ENCODE results near the gene LVRN. TPM values are rescaled to one million over a fixed set of nuclear protein-coding genes. Genes with fewer than 3 reads are reported as not detected.
"Not testable (repeated sequence)": the region's sequence is repeated elsewhere in the genome, so short reads cannot be mapped to it uniquely, and the experiment has no call there.

LVRN gene, protein sequence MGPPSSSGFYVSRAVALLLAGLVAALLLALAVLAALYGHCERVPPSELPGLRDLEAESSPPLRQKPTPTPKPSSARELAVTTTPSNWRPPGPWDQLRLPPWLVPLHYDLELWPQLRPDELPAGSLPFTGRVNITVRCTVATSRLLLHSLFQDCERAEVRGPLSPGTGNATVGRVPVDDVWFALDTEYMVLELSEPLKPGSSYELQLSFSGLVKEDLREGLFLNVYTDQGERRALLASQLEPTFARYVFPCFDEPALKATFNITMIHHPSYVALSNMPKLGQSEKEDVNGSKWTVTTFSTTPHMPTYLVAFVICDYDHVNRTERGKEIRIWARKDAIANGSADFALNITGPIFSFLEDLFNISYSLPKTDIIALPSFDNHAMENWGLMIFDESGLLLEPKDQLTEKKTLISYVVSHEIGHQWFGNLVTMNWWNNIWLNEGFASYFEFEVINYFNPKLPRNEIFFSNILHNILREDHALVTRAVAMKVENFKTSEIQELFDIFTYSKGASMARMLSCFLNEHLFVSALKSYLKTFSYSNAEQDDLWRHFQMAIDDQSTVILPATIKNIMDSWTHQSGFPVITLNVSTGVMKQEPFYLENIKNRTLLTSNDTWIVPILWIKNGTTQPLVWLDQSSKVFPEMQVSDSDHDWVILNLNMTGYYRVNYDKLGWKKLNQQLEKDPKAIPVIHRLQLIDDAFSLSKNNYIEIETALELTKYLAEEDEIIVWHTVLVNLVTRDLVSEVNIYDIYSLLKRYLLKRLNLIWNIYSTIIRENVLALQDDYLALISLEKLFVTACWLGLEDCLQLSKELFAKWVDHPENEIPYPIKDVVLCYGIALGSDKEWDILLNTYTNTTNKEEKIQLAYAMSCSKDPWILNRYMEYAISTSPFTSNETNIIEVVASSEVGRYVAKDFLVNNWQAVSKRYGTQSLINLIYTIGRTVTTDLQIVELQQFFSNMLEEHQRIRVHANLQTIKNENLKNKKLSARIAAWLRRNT
- 0.58 TPM in 1 of 2 replicates, not detected in the other for total RNA-seq

DNA sequence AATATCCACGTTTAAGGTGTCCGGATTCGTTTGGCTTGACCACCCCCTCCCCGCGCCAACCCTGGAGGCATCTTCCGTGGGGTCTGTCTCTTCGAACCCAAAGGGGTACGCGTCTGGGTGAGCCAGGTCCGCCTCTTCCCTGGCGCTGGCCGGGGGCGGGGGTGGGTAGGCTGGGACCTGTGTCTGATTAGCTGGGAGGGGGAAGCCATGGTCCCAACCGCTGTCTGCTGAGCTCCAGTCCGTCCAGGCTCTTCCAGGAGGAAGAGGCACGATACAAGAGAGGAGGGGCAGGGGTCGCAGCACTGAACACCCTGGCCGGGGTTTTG lies at the start of gene LVRN:
Gene LVRN (plus strand): TSS at position 237 of the 326 bp plus-strand sequence. CDS start 143 bp downstream, outside the sequence.
- no peak for DNase-seq (ENCODE audit: low read depth)
- TF ChIP-seq, protein P1, sequence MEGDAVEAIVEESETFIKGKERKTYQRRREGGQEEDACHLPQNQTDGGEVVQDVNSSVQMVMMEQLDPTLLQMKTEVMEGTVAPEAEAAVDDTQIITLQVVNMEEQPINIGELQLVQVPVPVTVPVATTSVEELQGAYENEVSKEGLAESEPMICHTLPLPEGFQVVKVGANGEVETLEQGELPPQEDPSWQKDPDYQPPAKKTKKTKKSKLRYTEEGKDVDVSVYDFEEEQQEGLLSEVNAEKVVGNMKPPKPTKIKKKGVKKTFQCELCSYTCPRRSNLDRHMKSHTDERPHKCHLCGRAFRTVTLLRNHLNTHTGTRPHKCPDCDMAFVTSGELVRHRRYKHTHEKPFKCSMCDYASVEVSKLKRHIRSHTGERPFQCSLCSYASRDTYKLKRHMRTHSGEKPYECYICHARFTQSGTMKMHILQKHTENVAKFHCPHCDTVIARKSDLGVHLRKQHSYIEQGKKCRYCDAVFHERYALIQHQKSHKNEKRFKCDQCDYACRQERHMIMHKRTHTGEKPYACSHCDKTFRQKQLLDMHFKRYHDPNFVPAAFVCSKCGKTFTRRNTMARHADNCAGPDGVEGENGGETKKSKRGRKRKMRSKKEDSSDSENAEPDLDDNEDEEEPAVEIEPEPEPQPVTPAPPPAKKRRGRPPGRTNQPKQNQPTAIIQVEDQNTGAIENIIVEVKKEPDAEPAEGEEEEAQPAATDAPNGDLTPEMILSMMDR (conservative IDR thresholded peaks at IDR 0.05; ENCODE audit: low read depth, low read length): no peak
- peak within 1 kb of the TSS; percentile 45 for H3K4me3 ChIP-seq (ENCODE audit: low read depth, low read length)

DNA sequence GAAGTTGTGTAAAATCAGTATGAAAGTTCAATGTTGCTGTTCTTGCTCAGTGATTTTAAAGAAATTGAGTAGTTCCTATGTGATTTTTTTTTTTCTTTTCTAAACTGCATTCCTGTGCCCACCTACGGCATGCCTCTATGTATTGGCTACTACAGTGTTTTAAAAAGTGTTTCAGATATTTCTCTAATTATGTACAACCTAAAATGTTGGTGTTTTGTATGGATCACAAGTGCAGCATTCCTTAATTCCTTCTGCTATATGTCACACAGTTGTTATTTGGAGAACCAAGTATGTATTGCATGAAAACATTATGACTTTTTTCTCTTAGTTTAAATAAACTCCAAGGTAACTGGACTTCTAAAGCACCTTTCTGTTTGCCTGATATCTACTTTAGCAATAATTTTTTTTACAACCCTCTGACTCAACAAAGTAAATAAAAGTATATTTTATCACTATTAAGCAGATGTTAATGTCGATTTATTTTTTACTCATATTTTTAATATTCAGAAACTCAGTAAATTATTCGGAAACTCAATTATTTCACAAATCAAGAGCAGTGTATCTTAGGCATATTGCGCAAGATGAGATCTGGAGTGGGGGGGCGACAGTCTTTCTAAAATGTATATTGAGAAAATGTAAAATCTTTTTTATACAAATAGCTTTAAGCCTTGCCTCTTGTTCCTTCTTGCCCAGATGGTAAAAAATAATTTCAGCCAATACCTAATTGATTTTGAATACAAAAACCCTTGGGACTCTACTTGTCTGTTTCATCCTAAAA lies 48.5 kb upstream of the LVRN start:
- DNase-seq (ENCODE audit: low read depth); H3K4me3 ChIP-seq (ENCODE audit: low read depth, low read length): not testable (repeated sequence)

DNA sequence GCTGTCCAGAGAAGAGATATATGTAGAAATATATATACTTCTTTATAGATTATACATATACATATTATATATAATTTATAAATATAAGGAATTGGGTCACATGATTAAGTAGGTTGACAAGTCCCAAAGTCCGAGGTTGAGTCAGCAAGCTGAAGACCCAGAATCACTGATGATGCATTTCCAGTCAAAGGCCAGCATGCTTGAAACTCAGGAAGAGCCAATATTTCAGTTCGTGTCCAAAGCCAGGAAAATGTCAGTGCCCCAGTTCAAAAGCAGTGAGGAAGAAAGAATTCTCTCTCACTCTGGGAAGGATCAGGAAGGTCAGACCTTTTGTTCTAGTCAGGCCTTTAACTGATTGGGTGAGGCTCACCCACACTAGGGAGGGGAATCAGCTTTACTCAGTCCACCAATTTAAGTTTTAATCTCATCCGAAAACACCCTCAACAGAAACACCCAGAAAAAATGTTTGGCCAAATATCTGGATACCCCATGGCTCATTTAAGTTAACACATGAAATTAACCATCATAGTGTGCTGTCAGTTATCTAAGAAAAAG lies 42.0 kb upstream of the LVRN start:
- no peak overlapping the region for H3K4me3 ChIP-seq (ENCODE audit: low read depth, low read length)
- TF ChIP-seq, protein P1 (conservative IDR thresholded peaks at IDR 0.05; ENCODE audit: low read depth, low read length): no peak
- no peak for DNase-seq (ENCODE audit: low read depth)

DNA sequence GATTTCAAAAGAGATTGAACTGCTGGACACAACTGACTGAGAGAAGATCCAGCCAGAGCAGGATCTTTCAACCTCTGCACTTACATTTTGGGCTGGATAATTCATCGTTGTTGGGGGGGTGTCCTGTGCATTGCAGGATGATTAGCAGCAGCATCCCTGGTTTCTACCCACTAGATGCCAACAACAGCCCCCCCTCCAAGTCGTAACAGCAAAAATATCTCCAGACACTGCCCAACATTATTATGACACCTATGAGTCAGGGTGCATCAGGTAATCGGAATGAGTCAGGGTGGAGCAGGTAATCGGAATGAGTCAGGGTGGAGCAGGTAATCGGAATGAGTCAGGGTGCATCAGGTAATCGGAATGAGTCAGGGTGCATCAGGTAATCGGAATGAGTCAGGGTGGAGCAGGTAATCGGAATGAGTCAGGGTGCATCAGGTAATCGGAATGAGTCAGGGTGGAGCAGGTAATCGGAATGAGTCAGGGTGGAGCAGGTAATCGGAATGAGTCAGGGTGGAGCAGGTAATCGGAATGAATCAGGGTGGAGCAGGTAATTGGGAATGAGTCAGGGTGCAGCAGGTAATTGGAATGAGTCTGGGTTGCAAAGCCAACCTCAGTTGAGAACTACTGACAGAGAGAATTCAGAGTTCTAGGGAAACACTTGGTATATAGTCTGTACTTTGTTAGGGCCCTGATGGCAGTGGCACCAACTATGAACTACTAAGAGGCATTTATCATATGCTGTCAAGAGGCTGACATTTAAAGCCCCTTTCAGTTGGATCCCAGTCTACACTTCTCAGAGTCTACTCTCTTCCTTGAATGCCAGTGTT lies 33.5 kb upstream of the LVRN start:
- not testable (repeated sequence) for H3K4me3 ChIP-seq (ENCODE audit: low read depth, low read length); DNase-seq (ENCODE audit: low read depth)

DNA sequence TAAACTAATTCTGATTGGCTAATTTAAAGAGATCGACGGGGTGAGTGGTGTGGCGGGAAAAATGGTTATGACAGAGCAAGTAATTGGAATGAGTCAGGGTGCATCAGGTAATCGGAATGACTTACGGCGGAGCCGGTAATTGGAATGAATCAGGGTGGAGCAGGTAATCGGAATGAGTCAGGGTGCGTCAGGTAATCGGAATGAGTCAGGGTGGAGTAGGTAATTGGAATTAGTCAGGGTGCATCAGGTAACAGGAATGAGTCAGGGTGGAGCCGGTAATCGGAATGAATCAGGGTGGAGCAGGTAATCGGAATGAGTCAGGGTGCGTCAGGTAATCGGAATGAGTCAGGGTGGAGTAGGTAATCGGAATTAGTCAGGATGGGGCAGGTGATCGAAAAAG lies 32.1 kb upstream of the LVRN start:
- not testable (repeated sequence) for H3K4me3 ChIP-seq (ENCODE audit: low read depth, low read length); DNase-seq (ENCODE audit: low read depth)

DNA sequence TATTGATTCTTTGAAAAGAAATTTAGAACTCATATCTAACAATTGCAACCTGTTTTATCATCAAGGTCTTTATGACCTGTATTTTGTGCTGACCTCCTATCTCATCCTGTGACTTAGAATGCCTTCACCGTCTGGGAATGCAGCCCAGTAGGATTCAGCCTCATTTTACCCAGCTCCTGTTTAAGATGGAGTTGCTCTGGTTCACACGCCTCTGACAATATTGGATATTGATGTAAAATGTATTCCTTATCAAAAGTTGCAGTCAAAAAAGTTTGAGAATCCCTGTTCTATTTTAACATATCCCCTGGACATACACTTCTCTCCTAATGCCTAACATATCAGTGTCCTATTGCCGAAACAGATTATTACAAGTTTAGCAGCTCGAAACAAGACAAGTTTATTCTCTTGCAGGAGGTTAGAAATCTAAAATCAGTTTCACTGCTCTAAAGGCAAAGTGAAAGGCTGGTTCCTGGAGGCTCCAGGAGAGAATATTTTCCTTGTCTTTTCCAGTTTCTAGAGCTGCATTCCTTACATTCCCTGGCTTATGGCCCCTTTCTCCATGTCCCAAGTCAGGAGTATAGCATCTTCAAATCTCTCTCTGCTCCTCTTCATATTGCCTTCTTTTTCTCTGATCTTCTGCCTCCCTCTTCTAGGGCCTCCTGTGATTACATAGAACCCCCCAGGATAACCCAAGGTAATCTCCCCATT lies 31.5 kb upstream of the LVRN start:
- no peak overlapping the region for H3K4me3 ChIP-seq (ENCODE audit: low read depth, low read length)
- TF ChIP-seq, protein P1 (conservative IDR thresholded peaks at IDR 0.05; ENCODE audit: low read depth, low read length): no peak
- no peak for DNase-seq (ENCODE audit: low read depth)

DNA sequence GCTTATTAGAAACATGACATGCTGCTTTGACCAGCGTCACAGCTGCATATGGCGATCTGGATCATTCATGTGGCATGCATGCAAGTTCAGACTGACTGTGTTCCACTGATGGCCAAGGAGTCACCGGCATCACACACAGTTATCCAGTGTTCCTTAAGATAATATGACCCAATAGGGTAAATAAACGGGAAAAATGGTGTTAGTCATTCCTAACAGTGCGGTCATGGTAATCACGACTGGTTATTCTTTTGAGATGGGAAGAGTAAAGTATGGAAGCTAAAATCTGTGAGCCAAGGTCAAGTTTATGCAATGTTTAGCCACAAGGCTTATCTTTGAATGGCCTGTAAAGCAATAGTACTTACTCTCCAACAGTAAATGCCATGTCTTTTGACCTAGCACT lies 29.3 kb upstream of the LVRN start:
- DNase-seq (ENCODE audit: low read depth): no peak
- no peak overlapping the region for H3K4me3 ChIP-seq (ENCODE audit: low read depth, low read length)
- TF ChIP-seq, protein P1 (conservative IDR thresholded peaks at IDR 0.05; ENCODE audit: low read depth, low read length): no peak
